OCI-LY3 (cell line): ENCODE data around the gene APOL4.

Source experiments
- H2AFZ ChIP-seq: fragments of 200-600, 300-600 bp; shearing (Covaris generic); 2 replicates; pipeline ENCODE4 v1.6.0; 2014; ENCODE audit warnings: antibody characterized with exemption, low read depth, low read length
- H3K27ac ChIP-seq: fragments of 200-600, 300-600 bp; sonication (generic); 2 replicates; pipeline ENCODE4 v1.5.1; 2014; ENCODE audit warnings: mild to moderate bottlenecking, low read length, moderate library complexity, mixed read lengths
- H3K27me3 ChIP-seq: fragments of 200-600, 300-600 bp; sonication (generic); 2 replicates; pipeline ENCODE4 v1.6.1; 2014; ENCODE audit warnings: low read depth, low read length, mixed read lengths
- H3K36me3 ChIP-seq: fragments of 200-600, 300-600 bp; sonication (generic); replicated peaks from 2 replicates; pipeline ENCODE3; 2014; ENCODE audit warnings: low read depth, low read length, mixed read lengths
- H3K4me1 ChIP-seq: fragments of 300-600, 200-600 bp; sonication (generic); 2 replicates; pipeline ENCODE4 v1.6.1; 2014; ENCODE audit warnings: low read length, mixed read lengths
- H3K4me2 ChIP-seq: fragments of 200-600, 300-600 bp; sonication (generic); 2 replicates; pipeline ENCODE4 v1.6.1; 2014; ENCODE audit warnings: low read length, mixed read lengths
- H3K4me3 ChIP-seq: fragments of 300-600, 200-600 bp; sonication (generic); 2 replicates; pipeline ENCODE4 v1.5.1; 2014; ENCODE audit warnings: antibody characterized with exemption, mild to moderate bottlenecking, low read length, moderate library complexity
- H3K79me2 ChIP-seq: fragments of 300-600, 200-600 bp; shearing (Covaris generic); 2 replicates; pipeline ENCODE4 v1.6.1; 2014; ENCODE audit warnings: mild to moderate bottlenecking, low read length, mixed read lengths
- H3K9ac ChIP-seq: fragments of 300-600, 200-600 bp; shearing (Covaris generic); 2 replicates; pipeline ENCODE4 v1.6.0; 2014; ENCODE audit warnings: mild to moderate bottlenecking, low read length, moderate library complexity
- H3K9me3 ChIP-seq: fragments of 200-600, 300-600 bp; shearing (Covaris generic); 2 replicates; pipeline ENCODE4 v1.6.1; 2014; ENCODE audit warnings: low read length, mixed read lengths; ENCODE audit not compliant: insufficient read depth
- H4K20me1 ChIP-seq: fragments of 200-600, 300-600 bp; sonication (generic); 2 replicates; pipeline ENCODE4 v1.6.1; 2016; ENCODE audit warnings: low read length, mixed read lengths; ENCODE audit not compliant: insufficient read depth
- EZH2phosphoT487 ChIP-seq: fragments of 200-600 bp; shearing (Covaris generic); IDR thresholded peaks from 2 replicates; pipeline ENCODE4 v1.6.1; 2018; ENCODE audit warnings: antibody characterized with exemption, mixed run types, low read depth
- TF ChIP-seq, protein P1 (sequence below): fragments of 200-600, 300-600 bp; sonication (generic); IDR thresholded peaks from 2 replicates; pipeline ENCODE4 v1.5.1; 2014; ENCODE audit warnings: antibody characterized with exemption, low read length, low read depth

APOL4 gene

DNA sequence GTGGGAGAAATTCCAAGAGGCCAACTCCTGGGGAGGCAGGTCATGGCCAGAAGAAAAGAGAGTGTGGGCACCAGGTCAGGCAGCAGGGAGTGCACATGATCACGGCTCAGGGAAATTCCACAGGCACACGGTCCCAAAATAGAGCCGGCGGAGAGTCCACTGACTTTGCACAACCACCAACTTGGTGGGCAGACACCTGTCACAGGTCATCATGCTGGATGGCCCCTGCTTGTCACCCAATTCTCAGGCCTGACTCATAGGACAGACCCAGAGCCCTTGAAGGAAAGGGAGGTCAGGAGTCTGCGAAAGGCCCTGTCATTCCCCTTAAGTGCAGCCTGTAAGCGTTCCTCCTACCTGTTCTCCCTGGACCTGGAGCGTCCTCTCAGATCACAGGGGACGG, 21.9 kb upstream of the APOL4 start:
- no peak overlapping the region for H3K4me3 ChIP-seq
- no peaks in the 10 kb centered on the region for H3K79me2 ChIP-seq
- no peak for TF ChIP-seq EZH2phosphoT487
- TF ChIP-seq, protein P1, sequence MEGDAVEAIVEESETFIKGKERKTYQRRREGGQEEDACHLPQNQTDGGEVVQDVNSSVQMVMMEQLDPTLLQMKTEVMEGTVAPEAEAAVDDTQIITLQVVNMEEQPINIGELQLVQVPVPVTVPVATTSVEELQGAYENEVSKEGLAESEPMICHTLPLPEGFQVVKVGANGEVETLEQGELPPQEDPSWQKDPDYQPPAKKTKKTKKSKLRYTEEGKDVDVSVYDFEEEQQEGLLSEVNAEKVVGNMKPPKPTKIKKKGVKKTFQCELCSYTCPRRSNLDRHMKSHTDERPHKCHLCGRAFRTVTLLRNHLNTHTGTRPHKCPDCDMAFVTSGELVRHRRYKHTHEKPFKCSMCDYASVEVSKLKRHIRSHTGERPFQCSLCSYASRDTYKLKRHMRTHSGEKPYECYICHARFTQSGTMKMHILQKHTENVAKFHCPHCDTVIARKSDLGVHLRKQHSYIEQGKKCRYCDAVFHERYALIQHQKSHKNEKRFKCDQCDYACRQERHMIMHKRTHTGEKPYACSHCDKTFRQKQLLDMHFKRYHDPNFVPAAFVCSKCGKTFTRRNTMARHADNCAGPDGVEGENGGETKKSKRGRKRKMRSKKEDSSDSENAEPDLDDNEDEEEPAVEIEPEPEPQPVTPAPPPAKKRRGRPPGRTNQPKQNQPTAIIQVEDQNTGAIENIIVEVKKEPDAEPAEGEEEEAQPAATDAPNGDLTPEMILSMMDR: no peak
- H2AFZ ChIP-seq: no peak overlapping the region
- H4K20me1 ChIP-seq: peaks cover 10% of the 10 kb centered on the region; the same call in 1 of the 2 replicates
- no peaks in the 10 kb centered on the region for H3K9me3 ChIP-seq
- no peak overlapping the region for H3K4me2 ChIP-seq
- peaks cover 13% of the 10 kb centered on the region for H3K36me3 ChIP-seq
- no peak overlapping the region for H3K27ac ChIP-seq
- peaks cover 9% of the 10 kb centered on the region for H3K4me1 ChIP-seq
- 0 out of 2 replicates have a peak, but pooled peaks cover 3% of the 10 kb centered on the region for H3K27me3 ChIP-seq
- H3K9ac ChIP-seq: no peak overlapping the region

DNA sequence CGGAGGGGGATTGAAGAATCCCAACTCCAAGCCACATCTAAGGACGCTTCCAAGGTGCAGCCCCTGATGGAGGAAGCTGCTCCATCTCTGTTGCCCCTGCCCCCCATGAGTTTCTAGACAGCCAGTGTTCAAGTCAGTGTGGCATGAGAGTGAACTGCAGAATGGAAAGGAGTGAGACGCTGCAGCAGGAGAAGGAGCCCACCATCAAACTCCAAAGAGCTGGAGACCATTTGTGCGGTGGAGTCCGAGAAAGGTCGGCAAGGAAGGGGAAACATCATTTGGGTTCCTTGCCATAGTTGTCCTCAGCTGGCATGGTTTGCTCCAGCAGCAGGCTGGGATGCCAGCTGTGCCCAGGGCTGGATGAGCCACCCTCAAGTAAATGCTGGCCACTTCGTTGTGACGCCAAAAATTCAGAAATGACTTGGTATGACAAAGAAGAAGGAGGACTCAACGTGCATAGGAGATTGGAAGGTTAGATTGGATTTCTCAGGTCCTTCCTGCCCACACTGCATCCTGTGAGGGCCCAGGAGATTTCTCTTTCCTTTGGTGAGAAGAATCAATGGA, 21.4 kb upstream of the APOL4 start:
- Histone ChIP-seq H3K4me1 (peaks cover 9% of the 10 kb centered on the region), H3K27me3 (peaks cover 3% of the 10 kb centered on the region; the same call in 1 of the 2 replicates), H4K20me1 (peaks cover 8% of the 10 kb centered on the region; the same call in 1 of the 2 replicates), H3K36me3 (peaks cover 11% of the 10 kb centered on the region), H3K79me2 (no peaks in the 10 kb centered on the region), H2AFZ (no peak overlapping the region), H3K9me3 (no peaks in the 10 kb centered on the region), H3K9ac (no peak overlapping the region), H3K27ac (no peak overlapping the region), H3K4me2 (no peak overlapping the region), H3K4me3 (no peak overlapping the region)
- TF ChIP-seq, protein P1: no peak
- no peak for TF ChIP-seq EZH2phosphoT487

DNA sequence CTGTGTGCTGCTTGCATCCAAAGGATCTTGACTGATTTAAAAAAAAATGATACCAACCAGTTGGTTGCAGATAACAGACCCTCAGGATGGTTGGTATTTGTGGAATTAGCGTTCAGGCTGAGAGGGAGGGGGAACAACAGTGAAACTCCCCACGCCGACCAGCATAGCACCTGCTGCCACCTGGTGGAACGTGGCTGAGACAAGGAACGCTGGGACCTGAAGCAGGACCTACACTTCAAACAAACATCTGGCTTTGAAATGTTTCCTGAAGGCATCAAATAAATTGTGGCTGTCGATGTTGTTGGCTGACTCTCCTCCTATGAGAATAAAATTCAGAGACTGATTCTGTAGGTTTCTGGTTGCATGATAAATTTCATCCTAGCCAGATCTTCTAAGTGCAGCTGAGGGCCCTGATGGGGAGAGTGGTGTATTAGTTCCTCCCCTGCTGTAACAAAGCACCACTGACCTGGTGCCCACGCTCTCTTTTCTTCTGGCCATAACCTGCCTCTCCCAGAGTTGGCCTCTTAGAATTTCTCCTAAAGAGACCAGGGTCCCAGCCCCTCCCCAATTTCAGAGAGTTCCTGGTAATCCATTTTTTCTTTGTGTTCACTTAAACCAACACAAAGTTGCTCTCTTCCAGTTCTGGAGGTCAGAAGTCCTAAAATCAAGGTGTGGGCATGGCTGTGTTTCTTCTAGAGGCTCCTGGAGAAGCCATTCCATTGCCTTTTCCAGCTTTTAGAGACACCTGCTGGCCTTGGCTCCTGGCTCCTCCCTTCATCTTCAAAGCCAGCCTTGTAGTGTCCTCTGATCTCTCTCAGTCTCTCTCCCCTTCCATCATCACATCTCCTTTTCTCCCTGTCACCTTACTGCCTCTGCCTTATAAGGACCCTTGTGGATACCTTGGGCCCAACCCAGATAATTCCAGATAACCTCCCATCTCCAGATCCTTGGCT, 20.5 kb upstream of the APOL4 start:
- no peak for TF ChIP-seq EZH2phosphoT487
- TF ChIP-seq, protein P1: peak; percentile 93
- H3K9ac ChIP-seq: no peak overlapping the region
- H3K9me3 ChIP-seq: no peaks in the 10 kb centered on the region
- H3K4me3 ChIP-seq: peak overlapping the region; percentile 6; the same call in 1 of the 2 replicates
- H3K27ac ChIP-seq: no peak overlapping the region
- H4K20me1 ChIP-seq: no peaks in the 10 kb centered on the region
- H3K79me2 ChIP-seq: no peaks in the 10 kb centered on the region
- peaks cover 9% of the 10 kb centered on the region for H3K4me1 ChIP-seq
- peaks cover 3% of the 10 kb centered on the region for H3K36me3 ChIP-seq
- H2AFZ ChIP-seq: no peak overlapping the region
- H3K4me2 ChIP-seq: peak overlapping the region; percentile 43
- peaks cover 9% of the 10 kb centered on the region; the same call in 1 of the 2 replicates for H3K27me3 ChIP-seq

DNA sequence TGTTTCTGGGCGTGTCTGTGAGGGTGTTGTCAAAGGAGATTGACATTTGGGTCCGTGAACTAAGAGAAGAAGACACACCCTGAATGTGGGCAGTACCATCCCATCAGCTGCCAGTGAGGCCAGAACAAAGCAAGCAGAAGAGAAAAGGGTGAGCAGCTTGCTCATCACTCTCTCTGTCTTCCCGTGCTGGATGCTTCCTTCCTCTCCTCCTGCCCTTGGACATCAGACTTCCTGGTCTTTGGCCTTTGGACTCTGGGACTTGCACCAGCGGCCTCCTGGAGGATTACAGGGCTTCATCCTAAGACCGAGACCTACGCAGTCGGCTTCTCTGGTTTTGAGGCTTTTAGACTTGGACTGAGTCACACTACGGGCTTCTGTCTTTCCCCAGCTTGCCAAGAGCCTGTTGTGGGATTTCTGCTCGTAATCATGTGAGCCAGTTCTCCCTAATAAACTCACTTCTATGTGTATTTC, 18.9 kb upstream of the APOL4 start:
- Histone ChIP-seq H4K20me1 (no peaks in the 10 kb centered on the region), H3K36me3 (peaks cover 3% of the 10 kb centered on the region), H3K79me2 (no peaks in the 10 kb centered on the region), H2AFZ (no peak overlapping the region), H3K4me1 (peaks cover 9% of the 10 kb centered on the region), H3K27ac (no peak overlapping the region), H3K9me3 (no peaks in the 10 kb centered on the region), H3K27me3 (peaks cover 21% of the 10 kb centered on the region), H3K4me2 (no peak overlapping the region), H3K9ac (no peak overlapping the region), H3K4me3 (no peak overlapping the region)
- TF ChIP-seq, protein P1: no peak
- no peak for TF ChIP-seq EZH2phosphoT487
